ENCODE results near the gene NUMBL. TPM values are rescaled to one million over a fixed set of nuclear protein-coding genes. Genes with fewer than 3 reads are reported as not detected.
"Not testable (repeated sequence)": the region's sequence is repeated elsewhere in the genome, so short reads cannot be mapped to it uniquely, and the experiment has no call there.

Gene NUMBL
- total RNA-seq, 1 experiment from 2014 or later = 13.4 TPM

DNA sequence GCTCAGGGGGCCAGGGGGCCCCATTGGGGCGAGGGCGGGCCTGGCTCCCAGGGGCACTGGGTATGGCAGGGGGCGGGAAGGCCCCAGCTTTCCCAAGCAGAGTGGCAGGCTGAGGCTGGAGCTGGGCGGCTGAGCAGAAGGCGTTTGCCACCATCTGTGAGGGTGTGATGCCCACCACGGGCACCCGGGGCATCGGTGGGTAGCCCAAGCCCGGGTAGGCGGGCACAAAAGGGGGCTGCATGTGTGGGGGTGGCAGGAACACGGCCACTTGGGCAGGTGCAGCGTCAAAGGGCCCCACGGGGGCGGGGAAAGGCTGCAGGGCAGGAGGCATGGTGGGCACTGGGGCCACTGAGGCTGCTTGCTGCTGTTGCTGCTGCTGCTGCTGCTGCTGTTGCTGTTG lies 22.8 kb downstream of the NUMBL start:
- no peak for DNase-seq (ENCODE audit: low spot score)

DNA sequence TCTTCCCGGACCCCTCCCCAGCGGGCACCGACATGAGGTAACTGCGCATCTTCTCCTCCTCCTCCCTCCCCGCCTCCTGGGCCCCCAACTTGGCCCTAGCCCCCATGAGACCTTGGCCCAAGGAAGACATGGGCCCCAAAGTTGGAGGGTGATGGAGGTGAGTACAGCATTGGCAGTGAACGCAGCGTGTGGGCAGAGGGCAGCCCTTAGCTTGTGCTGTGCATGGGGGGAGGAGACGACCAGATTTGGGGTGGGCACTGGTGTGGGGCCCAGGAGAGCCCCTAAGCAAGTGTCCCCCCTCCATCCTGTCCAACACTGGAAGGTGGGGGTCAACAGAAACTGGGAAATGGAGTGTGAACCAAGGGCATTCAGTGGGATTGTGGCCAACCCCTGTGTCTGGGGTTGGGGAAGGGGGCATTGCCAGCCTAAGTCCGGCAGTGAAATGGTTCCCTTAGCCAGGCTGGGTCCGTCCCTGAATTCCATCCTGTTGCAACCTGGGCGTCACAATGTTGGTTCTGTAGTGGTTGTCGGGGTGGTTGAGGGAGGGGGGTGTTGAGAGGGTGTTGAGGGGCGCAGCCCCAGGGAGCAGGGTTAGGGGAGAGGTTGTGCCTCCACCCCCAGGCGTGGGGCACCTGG lies 23.5 kb downstream of the NUMBL start:
- no peak for DNase-seq (ENCODE audit: low spot score)

DNA sequence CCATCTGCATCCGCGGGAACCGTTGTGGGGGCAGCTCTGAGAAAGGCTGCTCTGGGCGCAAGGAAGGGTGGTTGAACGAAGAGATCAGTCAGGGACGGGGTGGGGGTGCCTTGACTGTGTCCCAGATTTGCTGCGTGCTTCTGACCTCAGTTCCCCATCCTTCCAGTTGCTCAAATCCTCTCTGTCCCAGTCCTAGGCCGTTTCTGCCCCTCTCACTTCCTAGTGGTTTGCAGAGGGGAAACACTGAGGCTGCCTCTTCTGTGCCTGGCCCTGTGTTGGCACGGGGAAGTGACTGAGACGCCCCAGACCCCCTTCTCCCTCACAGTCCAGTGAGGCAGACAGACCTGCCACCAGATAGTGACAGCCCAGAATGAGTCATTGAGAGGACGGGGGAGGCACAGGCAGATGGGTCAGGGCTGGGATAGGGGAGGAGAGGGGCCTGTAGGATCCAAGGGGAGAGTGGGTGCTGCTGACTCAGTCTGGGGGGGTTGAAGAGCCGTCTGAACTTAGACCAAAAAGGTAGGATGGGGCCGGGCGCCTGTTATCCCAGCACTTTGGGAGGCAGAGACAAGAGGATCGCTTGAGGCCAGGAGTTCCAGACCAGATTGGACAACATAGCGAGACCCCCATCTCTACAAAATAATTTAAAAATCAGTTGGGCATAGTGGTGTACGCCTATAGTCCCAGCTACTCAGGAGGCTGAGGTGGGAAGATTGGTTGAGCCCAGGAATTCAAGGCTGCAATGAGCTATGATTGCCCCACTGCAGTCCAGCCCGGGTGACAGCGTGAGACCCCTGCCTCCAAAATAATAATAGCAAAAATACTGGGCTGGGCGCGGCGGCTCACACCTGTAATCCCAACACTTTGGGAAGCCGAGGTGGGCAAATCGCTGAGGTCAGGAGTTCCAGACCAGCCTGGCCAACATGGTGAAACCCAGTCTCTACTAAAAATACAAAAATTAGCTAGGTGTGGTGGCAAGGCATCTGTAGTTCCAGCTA lies 26.5 kb downstream of the NUMBL start:
- no peak for DNase-seq (ENCODE audit: low spot score)

DNA sequence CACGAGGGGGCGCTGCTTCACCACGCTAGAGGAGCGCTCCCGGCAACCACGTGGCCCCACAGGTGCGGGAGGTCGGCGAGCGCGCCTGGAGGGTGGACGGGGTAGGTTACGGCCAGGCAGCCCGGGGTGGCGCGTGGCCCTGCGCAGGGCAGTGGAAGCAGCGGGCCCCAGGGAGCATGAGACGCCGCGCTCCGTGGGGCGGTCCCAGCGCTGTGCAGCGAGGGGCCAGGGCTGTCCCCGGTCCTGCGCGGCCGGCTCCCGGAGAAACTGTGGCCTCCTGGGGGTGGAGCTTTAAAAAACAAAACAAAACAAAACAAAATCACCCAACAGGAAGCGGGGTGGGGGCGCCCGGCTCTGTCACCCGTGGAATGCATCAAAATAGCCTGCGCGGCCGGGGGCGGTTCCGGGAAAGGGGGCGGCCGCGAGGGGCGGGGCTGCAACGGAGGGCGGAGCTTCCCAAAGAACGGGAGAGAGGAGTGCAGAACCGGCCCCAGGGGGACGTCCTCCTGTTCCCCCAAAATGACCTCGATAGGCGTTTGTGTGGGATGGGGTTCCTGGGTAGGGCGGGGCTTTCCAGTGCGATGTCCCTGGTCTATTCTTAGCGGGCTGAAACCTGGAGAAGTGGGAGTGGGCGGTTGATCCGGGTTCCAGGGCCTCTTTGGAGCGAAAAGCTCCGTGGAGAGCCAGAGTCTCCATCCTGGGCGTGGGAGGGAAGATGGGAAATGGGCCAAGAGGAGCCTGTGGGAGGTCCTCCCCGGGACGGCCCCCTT lies 27.3 kb downstream of the NUMBL start:
- DNase-seq (ENCODE audit: low spot score) = peak; percentile 97

DNA sequence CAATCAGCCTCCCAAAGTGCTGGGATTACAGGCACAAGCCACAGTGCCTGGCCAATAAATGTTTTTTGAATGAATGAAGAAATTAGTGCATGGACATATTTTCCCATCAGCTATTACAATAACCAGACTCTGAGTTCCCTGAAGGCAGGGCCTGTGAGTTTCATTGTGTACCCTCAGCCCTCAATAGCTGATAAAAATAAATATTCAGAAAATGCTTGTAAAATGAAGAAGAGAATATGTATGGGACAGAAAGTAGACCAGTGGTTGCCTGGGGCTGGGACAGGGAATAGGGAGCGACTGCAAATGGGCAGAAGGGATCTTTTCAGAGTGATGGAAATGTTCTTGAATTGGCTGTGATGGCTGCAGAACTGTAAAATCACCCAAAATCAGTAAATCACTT lies 28.8 kb downstream of the NUMBL start:
- DNase-seq (ENCODE audit: low spot score) = no peak

DNA sequence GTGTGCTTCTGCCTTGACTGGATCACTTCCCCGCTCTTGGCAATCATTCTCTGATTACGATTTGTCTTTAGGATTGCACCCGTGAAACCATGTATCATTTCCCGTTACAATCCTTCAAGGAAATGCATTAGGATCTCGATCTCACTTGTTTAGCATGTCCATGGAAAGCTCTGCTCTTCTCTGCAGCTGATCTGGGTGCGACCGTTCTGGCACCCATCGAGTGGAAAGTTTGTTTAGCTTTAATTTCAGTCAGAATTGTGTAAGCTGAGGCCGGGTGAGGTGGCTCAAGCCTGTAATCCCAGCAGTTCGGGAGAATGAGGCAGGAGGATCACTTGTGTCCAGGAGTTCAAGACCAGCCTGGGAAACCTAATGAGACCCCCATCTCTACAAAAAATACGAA lies 30.9 kb downstream of the NUMBL start:
- no peak for DNase-seq (ENCODE audit: low spot score)

DNA sequence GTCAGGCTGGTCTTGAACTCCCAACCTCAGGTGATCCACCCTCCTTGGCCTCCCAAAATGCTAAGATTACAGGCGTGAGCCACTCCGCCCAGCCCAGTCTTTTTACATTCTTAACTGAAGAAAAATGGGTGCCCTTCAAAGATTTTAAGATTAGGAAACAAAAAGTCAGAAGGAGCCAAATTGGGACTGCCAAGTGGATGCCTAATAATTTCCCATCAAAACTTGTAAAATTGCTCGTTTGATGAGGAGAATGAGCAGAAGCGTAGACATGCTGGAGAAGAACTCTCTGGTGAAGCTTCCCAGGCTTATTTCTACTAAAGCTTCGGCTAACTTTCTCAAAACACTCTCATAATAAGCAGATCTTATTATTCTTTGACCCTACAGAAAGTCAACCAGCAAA lies 31.3 kb downstream of the NUMBL start:
- no peak for DNase-seq (ENCODE audit: low spot score)

DNA sequence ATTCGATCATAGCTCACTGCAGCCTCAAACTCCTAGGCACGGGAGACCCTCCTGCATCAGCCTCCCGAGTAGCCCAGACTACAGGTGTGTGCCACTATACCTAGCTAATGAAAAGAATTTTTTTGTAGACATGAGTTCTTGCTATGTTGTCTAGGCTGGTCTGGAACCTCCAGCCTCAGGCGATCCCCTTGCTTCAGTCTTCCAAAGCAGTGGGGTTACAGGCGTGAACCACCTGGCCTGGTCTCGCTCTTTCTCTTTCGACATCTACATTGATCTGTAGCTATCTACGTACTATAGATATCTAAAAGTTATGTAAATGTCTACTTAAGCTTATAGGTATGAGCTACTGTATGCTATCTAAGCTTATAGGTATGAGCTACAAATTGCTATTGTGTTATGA lies 32.4 kb downstream of the NUMBL start:
- no peak for DNase-seq (ENCODE audit: low spot score)

DNA sequence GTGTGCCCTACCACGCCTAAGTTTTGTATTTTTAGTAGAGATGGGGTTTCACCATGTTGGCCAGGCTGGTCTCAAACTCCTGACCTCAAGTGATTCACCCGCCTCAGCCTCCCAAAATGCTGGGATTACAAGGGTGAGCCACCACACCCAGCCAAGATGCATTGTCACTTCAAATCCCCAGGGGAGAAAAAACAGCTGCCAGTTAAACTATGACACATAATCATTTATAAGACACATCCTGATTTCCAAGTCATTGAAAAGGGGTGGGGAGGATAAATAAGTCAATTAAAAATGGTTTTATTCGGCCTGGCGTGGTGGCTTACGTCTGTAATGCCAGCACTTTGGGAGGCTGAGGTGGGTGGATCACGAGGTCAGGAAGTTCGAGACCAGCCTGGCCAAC lies 34.8 kb downstream of the NUMBL start:
- not testable (repeated sequence) for DNase-seq (ENCODE audit: low spot score)

DNA sequence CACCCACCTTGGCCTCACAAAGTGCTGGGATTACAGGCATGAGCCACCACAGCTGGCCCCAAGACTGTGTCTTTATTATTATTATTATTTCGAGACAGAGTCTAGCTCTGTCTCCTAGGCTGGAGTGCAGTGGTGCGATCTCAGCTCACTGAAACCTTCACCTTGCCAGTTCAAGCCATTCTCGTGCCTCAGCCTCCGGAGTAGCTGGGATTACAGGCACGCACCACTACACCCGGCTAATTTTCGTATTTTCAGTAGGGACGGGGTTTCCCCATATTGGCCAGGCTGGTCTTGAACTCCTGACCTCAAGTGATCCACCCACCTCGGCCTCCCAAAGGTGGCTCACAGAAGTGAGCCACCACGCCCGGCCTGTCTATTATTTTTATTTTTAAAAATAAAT lies 38.1 kb downstream of the NUMBL start:
- DNase-seq (ENCODE audit: low spot score) = not testable (repeated sequence)

DNA sequence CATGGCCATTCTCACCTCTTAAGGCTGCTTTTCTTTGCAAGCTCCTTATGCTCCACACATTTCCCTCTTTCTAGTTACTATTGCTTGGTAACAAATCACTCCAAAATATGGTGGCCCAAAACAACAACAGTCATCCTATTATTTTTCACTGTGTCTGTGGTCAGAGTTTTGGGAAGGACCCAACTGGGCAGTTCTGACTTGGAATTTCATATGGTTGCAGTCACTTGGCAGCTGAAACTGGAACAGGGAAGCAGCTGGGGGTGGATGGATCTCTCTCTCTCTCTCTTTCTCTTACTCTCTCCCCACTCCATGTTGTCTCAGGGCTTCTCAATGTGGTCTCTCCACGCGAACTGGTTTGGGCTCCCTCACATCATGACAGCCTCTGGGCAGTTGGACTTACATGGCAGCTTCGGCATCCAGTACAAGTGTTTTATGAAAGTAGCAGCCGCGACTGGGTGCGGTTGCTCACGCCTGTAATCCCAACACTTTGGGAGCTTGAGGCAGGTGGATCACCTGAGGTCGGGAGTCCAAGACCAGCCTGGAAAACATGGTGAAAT lies 39.6 kb downstream of the NUMBL start:
- no peak for DNase-seq (ENCODE audit: low spot score)

DNA sequence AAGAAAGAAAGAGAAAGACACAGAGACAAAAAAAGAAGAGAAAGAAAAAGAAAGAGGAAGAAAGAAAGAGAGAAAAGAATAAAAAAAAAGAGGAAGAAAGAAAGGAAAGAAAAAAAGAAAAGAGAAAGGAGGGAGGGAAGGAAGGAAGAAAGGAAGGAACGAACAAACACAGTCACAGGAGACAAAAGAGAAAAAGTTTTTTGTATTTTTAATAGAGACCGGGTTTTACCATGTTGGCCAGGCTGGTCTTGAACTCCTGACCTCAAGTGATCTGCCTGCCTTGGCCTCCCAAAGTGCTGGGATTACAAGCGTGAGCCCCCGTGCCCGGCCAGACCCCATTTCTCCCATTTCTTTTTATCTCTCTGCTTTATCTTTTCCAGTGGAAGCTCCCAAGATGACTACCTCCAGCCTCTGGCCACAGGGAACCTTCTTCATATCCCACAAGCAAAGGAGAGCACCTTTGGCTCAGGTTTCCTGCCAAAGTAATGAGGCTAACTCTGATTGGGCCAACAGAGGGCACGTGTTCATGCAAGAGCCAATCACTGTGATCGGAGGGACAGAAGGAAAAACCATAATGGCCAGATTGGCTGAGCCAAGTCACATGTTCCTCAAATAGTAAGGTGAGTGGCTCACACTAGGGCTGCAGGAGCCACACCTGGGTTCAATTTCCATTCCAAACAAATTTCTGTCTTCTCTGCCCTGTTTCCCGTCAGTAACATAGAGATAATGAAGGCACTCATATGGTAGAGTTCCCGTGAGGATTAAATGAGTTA lies 40.4 kb downstream of the NUMBL start:
- peak; percentile 28 for DNase-seq (ENCODE audit: low spot score)

DNA sequence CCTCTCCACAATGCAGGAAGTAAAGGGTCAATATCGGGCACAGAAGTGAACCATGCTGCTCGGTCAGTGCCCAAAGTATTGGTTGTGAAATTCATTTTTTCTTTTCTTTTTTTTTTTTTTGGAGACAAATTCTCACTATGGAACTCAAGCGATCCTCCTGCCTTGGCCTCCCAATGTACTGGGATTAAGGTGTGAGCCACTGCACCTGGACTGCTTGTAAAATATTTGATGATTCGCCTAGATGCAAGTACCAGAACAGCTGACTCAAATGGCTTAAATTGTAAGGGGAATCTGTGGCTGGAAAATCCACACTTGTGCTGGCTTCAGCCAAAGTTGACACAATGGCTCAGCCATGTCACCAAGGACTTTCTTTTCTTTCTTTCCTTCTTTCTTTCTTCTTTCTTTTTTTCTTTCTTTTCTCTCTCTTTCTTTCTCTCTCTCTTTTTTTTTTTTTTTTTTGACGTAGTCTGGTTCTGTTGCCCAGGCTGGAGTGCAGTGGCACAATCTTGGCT lies 43.7 kb downstream of the NUMBL start:
- DNase-seq (ENCODE audit: low spot score) = no peak

DNA sequence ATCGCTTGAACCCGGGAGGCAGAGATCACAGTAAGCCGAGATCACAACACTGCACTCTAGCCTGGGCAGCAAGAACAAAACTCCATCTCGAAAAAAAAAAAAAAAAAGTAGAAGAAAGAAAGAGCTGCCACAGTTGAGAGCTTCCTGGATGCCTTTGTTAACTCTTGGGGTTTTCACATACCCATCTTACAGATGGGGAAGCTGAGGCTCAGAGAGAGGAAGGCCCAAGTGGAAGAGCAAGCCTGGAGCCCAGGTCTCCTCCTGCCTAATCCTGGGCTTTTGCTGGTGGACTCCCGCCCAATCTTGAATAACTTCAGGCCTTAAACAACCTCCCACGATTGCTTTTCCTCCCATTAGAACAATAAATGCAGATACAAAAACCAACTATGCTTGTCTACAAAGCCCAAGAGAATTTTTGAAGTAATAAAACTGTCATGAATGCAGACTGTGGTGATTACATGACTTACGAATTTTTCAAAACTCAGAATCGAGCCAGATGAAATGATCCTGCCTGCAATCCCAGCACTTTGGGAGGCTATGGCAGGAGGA lies 47.6 kb downstream of the NUMBL start:
- no peak for DNase-seq (ENCODE audit: low spot score)

DNA sequence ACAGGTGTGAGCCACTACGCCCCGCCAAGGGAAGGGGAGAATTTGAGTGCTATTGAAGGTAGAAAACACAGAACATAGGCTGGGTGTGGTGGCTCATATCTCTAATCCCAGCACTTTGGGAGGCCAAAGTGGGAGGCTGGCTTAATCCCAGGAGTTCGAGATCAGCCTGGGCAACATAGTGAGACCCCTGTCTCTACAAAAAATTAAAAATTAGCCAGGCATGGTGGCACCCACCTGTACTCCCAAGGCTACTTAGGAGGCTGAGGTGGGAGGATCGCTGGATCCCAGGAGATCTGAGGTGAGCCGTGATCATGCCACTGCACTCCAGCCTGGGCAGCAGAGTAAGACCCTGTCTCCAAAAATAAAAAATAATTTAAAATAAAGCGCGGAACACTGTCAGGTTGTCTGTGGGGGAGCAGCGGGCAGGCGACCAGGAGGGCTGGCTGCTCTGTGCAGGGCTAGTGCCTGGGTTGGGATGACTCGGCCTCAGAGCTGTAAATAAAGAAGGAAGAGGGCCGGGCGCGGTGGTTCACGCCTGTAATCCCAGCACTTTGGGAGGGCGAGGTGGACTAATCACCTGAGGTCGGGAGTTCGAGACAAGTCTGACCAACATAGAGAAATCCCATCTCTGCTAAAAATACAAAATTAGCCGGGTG lies 48.3 kb downstream of the NUMBL start:
- no peak for DNase-seq (ENCODE audit: low spot score)

DNA sequence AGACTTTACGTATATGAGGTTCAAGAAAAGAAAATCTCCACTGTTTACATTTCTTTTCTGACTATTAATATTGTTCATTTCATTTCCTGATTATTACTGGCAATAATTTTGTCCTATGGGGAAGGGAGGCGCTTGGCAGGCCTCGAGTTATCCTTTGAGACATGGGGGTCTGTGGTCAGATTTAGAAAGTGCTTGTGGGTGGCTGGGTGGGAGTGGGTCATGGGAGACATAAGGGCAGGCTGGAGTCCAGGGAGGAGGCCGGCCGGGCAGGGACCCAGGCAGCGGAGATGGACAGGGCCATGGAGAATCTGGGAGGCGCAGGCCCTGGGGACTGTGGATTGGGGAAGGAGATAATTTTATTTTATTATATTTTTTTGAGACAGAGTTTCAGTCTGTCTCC lies 49.2 kb downstream of the NUMBL start:
- no peak for DNase-seq (ENCODE audit: low spot score)

DNA sequence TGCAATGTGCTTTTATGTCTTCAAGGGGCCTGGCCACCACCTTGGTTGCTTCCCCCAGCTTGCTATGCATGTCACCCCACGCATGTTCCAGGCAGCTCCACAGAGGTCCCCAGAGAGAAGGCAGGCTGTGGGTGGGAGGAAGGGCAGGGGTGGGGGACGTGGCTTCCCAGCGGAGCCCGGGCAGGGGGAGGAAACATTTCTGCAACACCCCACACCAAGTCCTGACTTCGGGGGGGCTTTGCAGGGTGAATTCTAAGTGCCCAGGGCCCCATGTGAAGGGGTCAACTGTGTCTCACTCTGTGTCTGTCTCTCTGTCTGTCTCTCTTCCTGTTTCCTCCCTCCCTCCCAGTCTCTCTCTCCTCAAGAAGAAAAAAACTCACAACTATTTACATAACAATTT lies 49.7 kb downstream of the NUMBL start:
- no peak for DNase-seq (ENCODE audit: low spot score)

DNA sequence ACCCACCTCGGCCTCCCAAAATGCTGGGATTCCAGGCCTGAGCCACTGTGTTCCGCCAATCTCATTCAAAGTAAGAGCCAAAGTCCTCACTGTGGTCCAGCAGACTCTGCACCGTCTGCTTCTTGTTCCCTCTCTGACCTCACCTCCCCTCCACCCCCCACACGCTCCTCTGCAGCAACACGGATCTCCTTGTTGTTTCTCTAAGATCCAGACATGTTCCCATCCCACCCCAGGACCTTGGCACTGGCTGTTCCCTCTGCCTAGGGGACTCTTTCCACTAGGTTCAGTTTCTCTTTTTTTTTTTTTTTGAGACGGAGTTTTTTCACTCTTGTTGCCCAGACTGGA lies 50.8 kb downstream of the NUMBL start:
- DNase-seq (ENCODE audit: low spot score) = no peak

DNA sequence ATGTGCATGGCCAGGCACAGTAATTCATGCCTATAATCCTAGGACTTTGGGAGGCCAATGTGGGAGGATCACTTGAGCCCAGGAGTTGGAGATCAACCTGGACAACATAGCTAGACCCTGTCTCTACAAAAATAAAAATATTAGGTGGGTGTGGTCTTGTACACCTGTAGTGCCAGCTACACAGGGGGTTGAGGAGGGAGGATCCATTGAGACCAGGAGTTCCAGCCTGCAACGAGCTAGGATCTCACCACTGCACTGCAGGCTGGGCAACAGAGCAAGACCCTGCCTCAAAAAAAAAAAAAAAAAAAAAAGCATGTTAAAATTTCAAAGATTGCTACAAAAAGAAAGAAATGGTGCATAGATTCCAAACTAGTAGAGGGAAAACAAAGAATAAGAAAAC lies 52.1 kb downstream of the NUMBL start:
- DNase-seq (ENCODE audit: low spot score) = no peak

DNA sequence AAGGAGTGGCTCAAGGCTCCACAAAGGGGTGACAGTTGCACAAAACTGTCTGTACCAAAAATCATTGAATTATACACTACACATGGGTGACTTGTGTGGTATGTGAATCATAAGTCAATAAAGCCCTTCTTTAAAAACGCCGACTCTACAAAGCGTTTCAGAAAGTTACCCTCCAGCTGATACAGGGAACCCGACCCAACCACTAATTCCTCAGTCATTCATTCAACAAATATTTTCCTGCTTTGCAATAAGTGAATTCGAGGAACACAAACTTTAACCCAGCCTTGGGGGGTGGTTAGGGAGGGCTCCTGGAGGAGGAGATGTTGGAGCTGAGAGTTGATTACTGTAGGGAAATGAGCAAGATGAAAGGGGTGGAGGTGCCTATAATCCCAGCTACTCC lies 57.2 kb downstream of the NUMBL start:
- DNase-seq (ENCODE audit: low spot score) = no peak

Data from HT-29 (cell line).